Cerebellar nuclear complex (tissue), 1 donor: ENCODE measurements around the gene NFATC1.

ENCODE experiments used
- DNase-seq, 2 experiments: peaks; one replicate each; lab custom pipeline; 2025; lab: John Stamatoyannopoulos, UW

The NFATC1 gene

GRCh38 chr18:79405019-79405780 lies 9.5 kb downstream of the NFATC1 start:
- DNase-seq: no peak

GRCh38 chr18:79405781-79406575 lies 10.2 kb downstream of the NFATC1 start:
- DNase-seq: no peak

GRCh38 chr18:79406708-79407107 lies 11.0 kb downstream of the NFATC1 start:
- DNase-seq: no peak

- DNase-seq: no peak
These were observed 13.6 kb downstream of the NFATC1 start for GRCh38 chr18:79409313-79409712.

GRCh38 chr18:79410171-79410641 lies 14.5 kb downstream of the NFATC1 start:
- no peak for DNase-seq

- no peak for DNase-seq
These were observed 15.2 kb downstream of the NFATC1 start for GRCh38 chr18:79410731-79411613.

GRCh38 chr18:79411614-79412526 lies 16.1 kb downstream of the NFATC1 start:
- no peak for DNase-seq

GRCh38 chr18:79413025-79413424 lies 17.3 kb downstream of the NFATC1 start:
- no peak for DNase-seq

GRCh38 chr18:79413426-79413825 lies 17.7 kb downstream of the NFATC1 start:
- no peak for DNase-seq

- DNase-seq: no peak
These were observed 18.2 kb downstream of the NFATC1 start for GRCh38 chr18:79413901-79414300.

GRCh38 chr18:79416022-79416676 lies 20.4 kb downstream of the NFATC1 start:
- no peak for DNase-seq

- DNase-seq: no peak
These were observed 20.9 kb downstream of the NFATC1 start for GRCh38 chr18:79416677-79417052.

GRCh38 chr18:79418236-79418635 lies 22.5 kb downstream of the NFATC1 start:
- no peak for DNase-seq

GRCh38 chr18:79418642-79419041 lies 22.9 kb downstream of the NFATC1 start:
- DNase-seq: no peak

GRCh38 chr18:79420033-79420745 lies 24.5 kb downstream of the NFATC1 start:
- no peak for DNase-seq

GRCh38 chr18:79421275-79421857 lies 25.6 kb downstream of the NFATC1 start:
- DNase-seq: no peak

- DNase-seq: no peak
These were observed 26.5 kb downstream of the NFATC1 start for GRCh38 chr18:79422022-79422782.

- DNase-seq: no peak
These were observed 27.0 kb downstream of the NFATC1 start for GRCh38 chr18:79422783-79423165.
